Mucosa of descending colon (tissue), 3 donors: ENCODE data around the gene MARCHF11. TPM values are rescaled to one million over a fixed set of nuclear protein-coding genes. Genes with fewer than 3 reads are reported as not detected.

Experiments used
- ATAC-seq: fragments of 200-7000 bp; cut with Tn5 transposase; one replicate; pipeline ENCODE4 v1.9.1; 2020; ENCODE audit warnings: mild to moderate bottlenecking, moderate library complexity
- DNase-seq, 3 donors: peaks; one replicate each; pipeline ENCODE4 v3.0.0-alpha.2; 2020
- H3K36me3 ChIP-seq: fragments of 200-600 bp; one replicate; pipeline ENCODE4 v1.8.0; 2021; ENCODE audit warnings: low read depth, mild to moderate bottlenecking
- H3K4me1 ChIP-seq: fragments of 200-600 bp; one replicate; pipeline ENCODE4 v1.8.0; 2021; ENCODE audit warnings: low read depth, mild to moderate bottlenecking
- H3K4me3 ChIP-seq: fragments of 200-600 bp; one replicate; pipeline ENCODE4 v1.8.0; 2021; ENCODE audit warnings: mild to moderate bottlenecking
- H3K9me3 ChIP-seq: fragments of 200-600 bp; one replicate; pipeline ENCODE4 v1.8.0; 2021; ENCODE audit warnings: mild to moderate bottlenecking
- intact Hi-C, 2 donors: fragments of 100-400 bp; cut with DNase I in 1 of 2; cut with micrococcal nuclease in 1 of 2; formaldehyde crosslinking; loops; one replicate each; pipeline versions ENCODE4 v1.11.0 to v1.11.1; 2022; cut with DNase I, micrococcal nuclease
- total RNA-seq, 3 donors: library from RNA; stranded (reverse); fragmentation: NEBNext Ultra II Directional in 2 of 3; extraction: Animal tissue kit (Norgen Biotek cat#: 25700) in 2 of 3; gene quantifications; one replicate each; pipeline versions ENCODE4 v1.2.1 to v1.2.4, GENCODE V29; 2021 to 2023
- TF ChIP-seq, protein P1 (sequence below): fragments of 200-600 bp; IDR thresholded peaks from one replicate; pipeline ENCODE4 v1.8.0; 2022; ENCODE audit warnings: antibody characterized with exemption, mild to moderate bottlenecking
- donor health status: DM: no; HTN: no; CAD: no; lungs with moderate emphysema.
- donor health status: DM: no; HTN: no; CAD: no.
- donor health status: DM: no; HTN: yes; CAD: no.

Gene MARCHF11
- total RNA-seq, 3 donors from 2014 or later, result not detected

DNA sequence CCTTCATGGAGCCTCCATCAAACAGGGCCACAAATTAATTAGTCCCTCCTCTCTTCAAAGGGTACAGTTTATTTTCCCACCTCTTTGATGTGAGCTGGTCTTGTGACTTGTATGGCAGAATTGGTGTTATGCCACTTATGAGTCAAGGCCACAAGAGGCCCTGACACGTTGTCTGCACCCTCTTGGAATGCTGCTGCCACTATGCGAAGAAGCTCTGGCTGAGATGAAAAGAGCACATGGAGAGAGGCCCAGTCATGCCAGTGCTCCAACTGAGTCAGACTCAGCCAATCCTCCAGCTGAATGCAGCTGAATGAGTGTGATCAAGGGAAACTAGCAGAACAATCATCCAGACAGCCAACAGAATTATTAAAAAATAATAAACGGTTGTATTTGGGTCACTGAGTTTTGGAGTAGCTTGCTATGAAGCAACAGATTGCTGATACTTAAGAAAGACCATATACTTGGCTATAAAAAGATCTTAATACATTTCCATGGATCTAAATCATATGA lies 128.3 kb downstream of the MARCHF11 start:
- no peak for ATAC-seq
- intact Hi-C loops, result no loop called here
- TF ChIP-seq, protein P1, sequence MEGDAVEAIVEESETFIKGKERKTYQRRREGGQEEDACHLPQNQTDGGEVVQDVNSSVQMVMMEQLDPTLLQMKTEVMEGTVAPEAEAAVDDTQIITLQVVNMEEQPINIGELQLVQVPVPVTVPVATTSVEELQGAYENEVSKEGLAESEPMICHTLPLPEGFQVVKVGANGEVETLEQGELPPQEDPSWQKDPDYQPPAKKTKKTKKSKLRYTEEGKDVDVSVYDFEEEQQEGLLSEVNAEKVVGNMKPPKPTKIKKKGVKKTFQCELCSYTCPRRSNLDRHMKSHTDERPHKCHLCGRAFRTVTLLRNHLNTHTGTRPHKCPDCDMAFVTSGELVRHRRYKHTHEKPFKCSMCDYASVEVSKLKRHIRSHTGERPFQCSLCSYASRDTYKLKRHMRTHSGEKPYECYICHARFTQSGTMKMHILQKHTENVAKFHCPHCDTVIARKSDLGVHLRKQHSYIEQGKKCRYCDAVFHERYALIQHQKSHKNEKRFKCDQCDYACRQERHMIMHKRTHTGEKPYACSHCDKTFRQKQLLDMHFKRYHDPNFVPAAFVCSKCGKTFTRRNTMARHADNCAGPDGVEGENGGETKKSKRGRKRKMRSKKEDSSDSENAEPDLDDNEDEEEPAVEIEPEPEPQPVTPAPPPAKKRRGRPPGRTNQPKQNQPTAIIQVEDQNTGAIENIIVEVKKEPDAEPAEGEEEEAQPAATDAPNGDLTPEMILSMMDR, result no peak
- no peak for DNase-seq
- no peak overlapping the region for H3K4me3 ChIP-seq
- no peaks in the 10 kb centered on the region for H3K9me3 ChIP-seq
- H3K36me3 ChIP-seq, result no peaks in the 10 kb centered on the region
- no peaks in the 10 kb centered on the region for H3K4me1 ChIP-seq

DNA sequence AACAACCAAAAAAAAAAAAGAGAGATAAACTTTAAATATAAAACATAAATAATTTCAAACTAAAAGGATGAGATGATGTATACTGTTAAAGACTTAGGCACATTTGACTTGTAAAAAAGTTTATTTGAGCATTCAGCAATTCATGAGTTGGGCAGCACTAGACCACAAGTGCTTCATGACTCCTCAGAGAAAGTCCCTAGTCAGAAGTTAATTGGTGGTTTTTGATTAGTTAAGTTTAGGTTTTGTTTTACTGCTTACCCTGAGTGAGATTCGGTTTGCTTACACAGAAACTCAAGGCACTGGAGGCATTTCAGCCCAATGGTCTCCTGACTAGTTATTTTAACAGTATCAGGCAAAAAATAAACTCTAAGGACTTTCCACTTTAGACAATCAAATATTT lies 129.2 kb downstream of the MARCHF11 start:
- no peaks in the 10 kb centered on the region for H3K4me1 ChIP-seq
- H3K9me3 ChIP-seq, result no peaks in the 10 kb centered on the region
- DNase-seq (no peak), ATAC-seq (no peak)
- no peaks in the 10 kb centered on the region for H3K36me3 ChIP-seq
- intact Hi-C loops, result no loop called here
- no peak overlapping the region for H3K4me3 ChIP-seq
- TF ChIP-seq, protein P1, result no peak

DNA sequence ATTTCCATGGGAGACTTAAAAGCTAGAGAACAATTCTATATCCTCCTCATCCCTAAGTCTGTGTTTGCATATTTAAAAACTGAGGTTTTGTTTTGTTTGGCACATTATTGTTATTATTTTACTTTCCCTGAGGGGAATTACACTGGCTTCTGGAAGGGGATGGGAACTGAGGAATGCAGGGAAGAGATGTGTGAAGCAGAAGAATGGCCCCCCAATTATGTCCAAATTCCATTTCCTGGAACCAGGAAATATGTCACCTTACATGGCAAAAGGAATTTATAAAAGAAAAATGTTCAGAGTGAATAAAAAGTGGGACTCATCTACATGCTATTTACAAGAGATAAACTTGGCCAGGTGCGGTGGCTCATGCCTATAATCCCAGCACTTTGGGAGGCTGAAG lies 129.8 kb downstream of the MARCHF11 start:
- TF ChIP-seq, protein P1, result no peak
- intact Hi-C loops, result no loop called here
- DNase-seq, result no peak
- no peak for ATAC-seq
- no peaks in the 10 kb centered on the region for H3K4me1 ChIP-seq
- H3K4me3 ChIP-seq, result no peak overlapping the region
- H3K9me3 ChIP-seq, result no peaks in the 10 kb centered on the region
- H3K36me3 ChIP-seq, result no peaks in the 10 kb centered on the region

DNA sequence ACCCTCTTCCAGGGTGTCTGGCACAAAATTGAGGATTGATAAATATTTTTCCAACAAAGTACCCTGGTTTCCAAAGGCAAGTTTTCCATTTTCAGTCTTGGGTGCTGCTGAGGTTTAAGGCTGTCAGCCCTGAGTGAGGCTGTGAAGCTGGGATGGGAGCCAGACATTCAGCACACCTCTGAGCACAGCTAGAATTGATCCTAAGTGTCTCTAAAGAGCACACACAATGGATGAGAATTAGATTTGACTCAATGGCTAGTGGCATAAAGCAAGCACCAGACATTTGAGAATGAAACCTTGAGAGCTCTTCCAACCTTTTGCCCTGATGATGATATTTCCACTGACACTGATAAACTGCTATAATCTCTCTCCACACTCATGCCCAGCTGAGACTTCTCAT lies 131.5 kb downstream of the MARCHF11 start:
- intact Hi-C loops, result no loop called here
- TF ChIP-seq, protein P1, result no peak
- Histone ChIP-seq H3K4me1 (no peaks in the 10 kb centered on the region), H3K36me3 (no peaks in the 10 kb centered on the region), H3K9me3 (no peaks in the 10 kb centered on the region), H3K4me3 (no peak overlapping the region)
- DNase-seq, result no peak
- ATAC-seq, result no peak

DNA sequence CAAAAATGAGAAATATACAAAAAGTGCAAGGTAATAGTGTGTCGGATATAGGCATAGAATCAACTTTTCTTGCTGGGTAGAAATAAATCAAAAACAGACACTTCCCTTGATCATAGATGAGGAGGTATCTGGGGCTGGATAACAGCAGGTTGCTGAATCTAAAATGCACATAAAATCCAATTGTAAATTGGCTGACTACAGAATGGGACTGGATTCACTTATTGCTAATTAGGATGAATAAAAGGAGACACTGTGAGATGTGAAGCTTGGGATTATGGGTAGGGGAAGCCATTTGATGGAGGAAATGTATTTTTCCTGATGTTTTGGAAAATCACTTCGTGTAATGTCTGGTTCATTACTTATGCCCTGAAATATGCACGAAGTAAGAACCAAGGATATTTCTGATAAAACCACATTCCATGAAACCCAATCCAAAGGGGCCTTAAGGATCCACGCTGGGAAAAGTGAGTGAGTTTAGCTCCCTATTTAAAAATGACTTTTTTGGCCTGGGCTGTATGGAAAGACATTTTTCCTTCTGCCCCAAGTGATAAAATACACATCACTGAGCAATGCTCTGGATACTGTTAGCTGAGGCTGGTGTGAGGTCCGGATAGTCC lies 136.1 kb downstream of the MARCHF11 start:
- ATAC-seq, result no peak
- H3K4me3 ChIP-seq, result no peak overlapping the region
- TF ChIP-seq, protein P1, result no peak
- DNase-seq, result no peak
- no peaks in the 10 kb centered on the region for H3K4me1 ChIP-seq
- no peaks in the 10 kb centered on the region for H3K36me3 ChIP-seq
- H3K9me3 ChIP-seq, result no peaks in the 10 kb centered on the region
- intact Hi-C loops, result no loop called here
